ENCODE measurements around the gene MED25. TPM values are rescaled to one million over a fixed set of nuclear protein-coding genes. Genes with fewer than 3 reads are reported as not detected.

Gene MED25
- total and polyA plus RNA-seq, 2 of the 4 experiments (the other 2 are of a cell fraction), result 4.7 to 38.5 TPM

DNA sequence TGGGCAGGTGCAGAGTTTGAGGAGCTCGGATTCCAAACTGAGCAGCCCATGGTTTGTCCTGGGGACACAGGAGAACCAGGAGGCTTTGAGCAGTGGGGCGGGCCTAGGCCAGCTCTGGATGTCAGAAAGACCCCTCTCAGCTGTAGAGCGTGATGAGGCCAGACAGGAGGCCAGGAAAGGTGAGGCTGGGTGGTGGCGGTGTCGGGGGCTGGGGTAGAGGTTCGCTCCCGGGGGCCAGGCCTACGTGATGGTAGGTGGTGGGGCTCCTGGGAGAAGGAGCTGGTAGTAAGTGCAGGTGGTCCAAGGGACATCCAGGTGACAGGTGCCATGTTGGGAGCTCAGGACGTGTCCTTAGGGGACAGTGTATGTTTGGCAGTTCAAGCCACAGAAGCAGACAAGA is 19.3 kb downstream of the MED25 start:
- no peak overlapping the region for H3K4me3 ChIP-seq (ENCODE audit: insufficient read depth, low read depth, low read length)
- H2BK5ac ChIP-seq (ENCODE audit: low read depth, low read length, poor library complexity, severe bottlenecking), result no peak overlapping the region
- no peak overlapping the region for H3K18ac ChIP-seq (ENCODE audit: low read depth, low read length)
- H3K9me1 ChIP-seq (ENCODE audit: insufficient read depth, low read length), result peaks cover 4% of the 10 kb centered on the region; the same call in 1 of the 2 replicates
- no TSS peak for BruUV-seq (replicated peaks)
- ATAC-seq (ENCODE audit: low read depth), result no peak
- ChIA-PET CTCF (interaction anchor here (0.6 kb wide), 1 partner anchor 91 kb away, joined by 3 read pairs; no protein-coding TSS in a partner anchor), POLR2A (ENCODE audit: unreplicated experiment) (no interaction called here)
- no peak overlapping the region for H3K14ac ChIP-seq (replicated peaks; ENCODE audit: low read depth, low read length)
- H3K27ac ChIP-seq (ENCODE audit: insufficient read depth, low read length), result no peak overlapping the region
- H4K8ac ChIP-seq (ENCODE audit: low read depth in 2 of 2, low read length in 2 of 2), result no peak overlapping the region
- in situ Hi-C loops (cut with MboI; ENCODE audit: low sequenced_read_pairs), result no loop called here
- intact Hi-C loops (cut with micrococcal nuclease), result no loop called here
- H3K56ac ChIP-seq (ENCODE audit: extremely low read depth, insufficient read depth, low read length), result no peak overlapping the region
- no peak overlapping the region for H2AK5ac ChIP-seq (ENCODE audit: low read depth, low read length)
- no peak for DNase-seq
- H3K9me3 ChIP-seq (ENCODE audit: control insufficient read depth, insufficient read depth, low read length), result no peaks in the 10 kb centered on the region
- peaks cover 0 to 22% of the 10 kb centered on the region in 2 experiments; a peak in 2 of 4 replicates for H3K79me1 ChIP-seq (ENCODE audit: low read depth in 1 of 2, low read length in 2 of 2)
- H4K20me1 ChIP-seq (ENCODE audit: insufficient read depth, low read length), result no peaks in the 10 kb centered on the region; the same call in 1 of the 2 replicates
- dilution Hi-C loops (cut with HindIII; ENCODE audit: low sequenced_read_pairs, unreplicated experiment), result no loop called here
- H2BK20ac ChIP-seq (ENCODE audit: low read depth, low read length), result no peak overlapping the region
- TF ChIP-seq, protein P1, sequence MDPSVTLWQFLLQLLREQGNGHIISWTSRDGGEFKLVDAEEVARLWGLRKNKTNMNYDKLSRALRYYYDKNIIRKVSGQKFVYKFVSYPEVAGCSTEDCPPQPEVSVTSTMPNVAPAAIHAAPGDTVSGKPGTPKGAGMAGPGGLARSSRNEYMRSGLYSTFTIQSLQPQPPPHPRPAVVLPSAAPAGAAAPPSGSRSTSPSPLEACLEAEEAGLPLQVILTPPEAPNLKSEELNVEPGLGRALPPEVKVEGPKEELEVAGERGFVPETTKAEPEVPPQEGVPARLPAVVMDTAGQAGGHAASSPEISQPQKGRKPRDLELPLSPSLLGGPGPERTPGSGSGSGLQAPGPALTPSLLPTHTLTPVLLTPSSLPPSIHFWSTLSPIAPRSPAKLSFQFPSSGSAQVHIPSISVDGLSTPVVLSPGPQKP (IDR thresholded peaks at IDR 0.05; ENCODE audit: borderline replicate concordance, low read depth, low read length), result no peak
- TF ChIP-seq SMC3 (IDR thresholded peaks at IDR 0.05; ENCODE audit: low read depth, low read length) (no peak), MAZ (IDR thresholded peaks at IDR 0.05; ENCODE audit: borderline replicate concordance, low read depth, low read length) (no peak), POLR2A (IDR thresholded peaks at IDR 0.05; ENCODE audit: low read depth, low read length) (no peak), RAD21 (IDR thresholded peaks at IDR 0.05; ENCODE audit: low read length) (no peak), FOS (IDR thresholded peaks at IDR 0.05; ENCODE audit: low read depth, low read length) (no peak), MAFK (IDR thresholded peaks at IDR 0.05; ENCODE audit: low read depth, low read length) (no peak), CEBPB (IDR thresholded peaks at IDR 0.05; ENCODE audit: low read depth, low read length) (no peak), CHD1 (IDR thresholded peaks at IDR 0.05; ENCODE audit: low read depth, low read length) (no peak), RCOR1 (IDR thresholded peaks at IDR 0.05; ENCODE audit: insufficient replicate concordance, low read length) (no peak), MXI1 (IDR thresholded peaks at IDR 0.05; ENCODE audit: borderline replicate concordance, low read depth, low read length) (no peak), CTCF (conservative IDR thresholded peaks at IDR 0.05; ENCODE audit: low read depth, low read length) (no peak), RFX5 (IDR thresholded peaks at IDR 0.05; ENCODE audit: low read depth, low read length) (no peak), BHLHE40 (IDR thresholded peaks at IDR 0.05; ENCODE audit: low read depth, low read length) (no peak), NFE2L2 (IDR thresholded peaks at IDR 0.05; ENCODE audit: low read depth, low read length) (no peak)
- TF ChIP-seq, protein P2, sequence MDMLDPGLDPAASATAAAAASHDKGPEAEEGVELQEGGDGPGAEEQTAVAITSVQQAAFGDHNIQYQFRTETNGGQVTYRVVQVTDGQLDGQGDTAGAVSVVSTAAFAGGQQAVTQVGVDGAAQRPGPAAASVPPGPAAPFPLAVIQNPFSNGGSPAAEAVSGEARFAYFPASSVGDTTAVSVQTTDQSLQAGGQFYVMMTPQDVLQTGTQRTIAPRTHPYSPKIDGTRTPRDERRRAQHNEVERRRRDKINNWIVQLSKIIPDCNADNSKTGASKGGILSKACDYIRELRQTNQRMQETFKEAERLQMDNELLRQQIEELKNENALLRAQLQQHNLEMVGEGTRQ (IDR thresholded peaks at IDR 0.05; ENCODE audit: low read depth, low read length), result no peak
- H3K36me3 ChIP-seq (ENCODE audit: control insufficient read depth, insufficient read depth, low read length), result peaks cover 69% of the 10 kb centered on the region
- H4K5ac ChIP-seq (ENCODE audit: low read depth, low read length), result no peak overlapping the region
- no peak overlapping the region for H2BK15ac ChIP-seq (ENCODE audit: low read depth, low read length)
- H2AFZ ChIP-seq (replicated peaks; ENCODE audit: low read length, poor library complexity), result no peak overlapping the region
- H3K4me1 ChIP-seq (ENCODE audit: control insufficient read depth, insufficient read depth, low read length), result no peaks in the 10 kb centered on the region
- no peak overlapping the region for H3K4ac ChIP-seq (ENCODE audit: low read depth, low read length)
- H2BK120ac ChIP-seq (ENCODE audit: low read depth, low read length), result no peak overlapping the region
- peak overlapping the region; percentile 9 for H2AK9ac ChIP-seq (replicated peaks; ENCODE audit: low read depth, low read length, poor library complexity)
- WGBS, 2 experiments (ENCODE audit: extremely low coverage in 2 of 2, insufficient read length in 1 of 2), result 99% methylated on average over 9 of the region's 9 CpGs; no CpG with 5 or more reads in 1 of the 2 experiments
- no peak overlapping the region for H3K9ac ChIP-seq (ENCODE audit: low read depth, low read length)
- no peak overlapping the region for H3K4me2 ChIP-seq (ENCODE audit: low read depth, low read length)
- H3K23ac ChIP-seq (ENCODE audit: low read depth, low read length), result no peak overlapping the region
- no peak overlapping the region for H4K91ac ChIP-seq (ENCODE audit: insufficient read depth, low read depth, low read length)
- no peaks in the 10 kb centered on the region for H3K27me3 ChIP-seq (ENCODE audit: control insufficient read depth, insufficient read depth, low read length)

All from IMR-90 (cell line).